Prostate gland (tissue), 2 donors: ENCODE measurements around the gene ZFAND3.

ENCODE experiments used
- POLR2A ChIP-seq: fragments of 450-650 bp; IDR thresholded peaks from one replicate; pipeline ENCODE4 v1.6.1; 2016; ENCODE audit warnings: antibody characterized with exemption, mild to moderate bottlenecking
- POLR2AphosphoS5 ChIP-seq: sonication (generic); formaldehyde crosslinking; IDR thresholded peaks from one replicate; pipeline ENCODE4 v1.6.1; 2017; ENCODE audit warnings: antibody characterized with exemption
- TF ChIP-seq, protein P1 (sequence below), 4 experiments: fragments of 200-600 bp in 2 of 4; fragments of 450-650 bp in 2 of 4; sonication (generic) in 2 of 4; IDR thresholded peaks; 1 replicate in 3 of 4; 2 replicates in 1 of 4; pipeline ENCODE4 v1.5.1; 2016 to 2019; ENCODE audit warnings: antibody characterized with exemption in 4 of 4, mild to moderate bottlenecking in 2 of 4, moderate library complexity in 2 of 4

DNA sequence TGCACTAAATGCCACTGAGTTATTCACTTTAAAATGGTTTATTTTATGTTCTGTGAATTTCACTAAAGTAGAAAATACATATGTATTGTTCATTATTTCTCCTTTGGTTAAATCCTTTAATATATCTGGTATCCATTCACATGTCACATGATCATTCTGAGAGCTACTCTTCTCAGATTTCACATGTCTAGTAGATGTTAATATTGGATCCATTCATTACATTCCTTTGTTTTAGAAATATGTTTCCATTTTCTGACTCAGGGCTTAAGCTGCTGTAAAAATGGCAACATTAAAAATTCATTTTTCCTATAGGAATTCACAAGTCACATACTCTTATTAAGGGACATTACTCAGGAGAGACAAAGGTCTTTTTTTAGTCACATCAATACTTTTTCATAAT lies 205.4 kb downstream of the ZFAND3 start:
- no peak for TF ChIP-seq POLR2A
- TF ChIP-seq, protein P1, sequence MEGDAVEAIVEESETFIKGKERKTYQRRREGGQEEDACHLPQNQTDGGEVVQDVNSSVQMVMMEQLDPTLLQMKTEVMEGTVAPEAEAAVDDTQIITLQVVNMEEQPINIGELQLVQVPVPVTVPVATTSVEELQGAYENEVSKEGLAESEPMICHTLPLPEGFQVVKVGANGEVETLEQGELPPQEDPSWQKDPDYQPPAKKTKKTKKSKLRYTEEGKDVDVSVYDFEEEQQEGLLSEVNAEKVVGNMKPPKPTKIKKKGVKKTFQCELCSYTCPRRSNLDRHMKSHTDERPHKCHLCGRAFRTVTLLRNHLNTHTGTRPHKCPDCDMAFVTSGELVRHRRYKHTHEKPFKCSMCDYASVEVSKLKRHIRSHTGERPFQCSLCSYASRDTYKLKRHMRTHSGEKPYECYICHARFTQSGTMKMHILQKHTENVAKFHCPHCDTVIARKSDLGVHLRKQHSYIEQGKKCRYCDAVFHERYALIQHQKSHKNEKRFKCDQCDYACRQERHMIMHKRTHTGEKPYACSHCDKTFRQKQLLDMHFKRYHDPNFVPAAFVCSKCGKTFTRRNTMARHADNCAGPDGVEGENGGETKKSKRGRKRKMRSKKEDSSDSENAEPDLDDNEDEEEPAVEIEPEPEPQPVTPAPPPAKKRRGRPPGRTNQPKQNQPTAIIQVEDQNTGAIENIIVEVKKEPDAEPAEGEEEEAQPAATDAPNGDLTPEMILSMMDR (IDR thresholded peaks at IDR 0.05): no peak
- TF ChIP-seq POLR2AphosphoS5: no peak
